MM.1S (cell line): Measurements from ENCODE around the gene RHOC.

Experiments
- DNase-seq: peaks from one replicate; pipeline ENCODE4 v3.0.0-alpha.2; 2015
- H2AFZ ChIP-seq: fragments of 300-600 bp; sonication (generic); 2 replicates; pipeline ENCODE4 v1.6.0; 2016; ENCODE audit warnings: antibody characterized with exemption, low read length
- H3F3A ChIP-seq: fragments of 300-600 bp; sonication (generic); 2 replicates; pipeline ENCODE4 v1.6.1; 2016; ENCODE audit warnings: mild to moderate bottlenecking, antibody characterized with exemption, low read length, moderate library complexity, mixed read lengths; ENCODE audit not compliant: insufficient read depth
- H3K27ac ChIP-seq: fragments of 300-600 bp; sonication (generic); 2 replicates; pipeline ENCODE4 v1.5.1; 2016; ENCODE audit warnings: mild to moderate bottlenecking, low read length
- H3K27me3 ChIP-seq: fragments of 300-600 bp; sonication (generic); replicated peaks from 2 replicates; pipeline ENCODE4 v1.6.0; 2016; ENCODE audit warnings: low read length; ENCODE audit not compliant: insufficient read depth
- H3K36me3 ChIP-seq: fragments of 300-600 bp; sonication (generic); replicated peaks from 2 replicates; pipeline ENCODE4 v1.6.1; 2016; ENCODE audit warnings: mild to moderate bottlenecking, low read length, mixed read lengths; ENCODE audit not compliant: insufficient read depth
- H3K4me1 ChIP-seq: fragments of 300-600 bp; sonication (generic); 2 replicates; pipeline ENCODE4 v1.6.1; 2016; ENCODE audit warnings: low read length, mixed read lengths
- H3K4me2 ChIP-seq: fragments of 300-600 bp; sonication (generic); 2 replicates; pipeline ENCODE4 v1.6.0; 2016; ENCODE audit warnings: low read depth, low read length
- H3K4me3 ChIP-seq: fragments of 300-600 bp; sonication (generic); 2 replicates; pipeline ENCODE4 v1.5.1; 2016; ENCODE audit warnings: low read length, mixed read lengths
- H3K79me2 ChIP-seq: fragments of 300-600 bp; sonication (generic); 2 replicates; pipeline ENCODE4 v1.6.1; 2016; ENCODE audit warnings: mixed run types, low read length, mixed read lengths
- H3K9ac ChIP-seq: fragments of 300-600 bp; sonication (generic); 2 replicates; pipeline ENCODE4 v1.6.1; 2016; ENCODE audit warnings: low read length, mixed read lengths
- H3K9me2 ChIP-seq: fragments of 300-600 bp; sonication (generic); replicated peaks from 2 replicates; pipeline ENCODE4 v1.6.1; 2016; ENCODE audit warnings: mild to moderate bottlenecking, low read length, mixed read lengths; ENCODE audit not compliant: insufficient read depth
- H3K9me3 ChIP-seq: fragments of 300-600 bp; sonication (generic); replicated peaks from 2 replicates; pipeline ENCODE4 v1.6.1; 2016; ENCODE audit warnings: mild to moderate bottlenecking, low read length, mixed read lengths; ENCODE audit not compliant: insufficient read depth
- H4K20me1 ChIP-seq: fragments of 300-600 bp; sonication (generic); 2 replicates; pipeline ENCODE4 v1.6.1; 2016; ENCODE audit warnings: mild to moderate bottlenecking, low read length, moderate library complexity, mixed read lengths; ENCODE audit not compliant: insufficient read depth
- CTCF ChIP-seq: fragments of 300-600 bp; sonication (generic); IDR thresholded peaks from 2 replicates; pipeline ENCODE4 v1.5.1; 2016; ENCODE audit warnings: antibody characterized with exemption, low read length, mixed read lengths
- EZH2 ChIP-seq: fragments of 300-600 bp; sonication (generic); optimal IDR thresholded peaks from 2 replicates; pipeline ENCODE3; 2017; ENCODE audit warnings: low read depth, mild to moderate bottlenecking, antibody characterized with exemption, low read length, mixed read lengths
- EZH2phosphoT487 ChIP-seq: fragments of 300-600 bp; sonication (generic); IDR thresholded peaks from 2 replicates; pipeline ENCODE4 v1.6.1; 2018; ENCODE audit warnings: antibody characterized with exemption, low read length

Gene RHOC

DNA sequence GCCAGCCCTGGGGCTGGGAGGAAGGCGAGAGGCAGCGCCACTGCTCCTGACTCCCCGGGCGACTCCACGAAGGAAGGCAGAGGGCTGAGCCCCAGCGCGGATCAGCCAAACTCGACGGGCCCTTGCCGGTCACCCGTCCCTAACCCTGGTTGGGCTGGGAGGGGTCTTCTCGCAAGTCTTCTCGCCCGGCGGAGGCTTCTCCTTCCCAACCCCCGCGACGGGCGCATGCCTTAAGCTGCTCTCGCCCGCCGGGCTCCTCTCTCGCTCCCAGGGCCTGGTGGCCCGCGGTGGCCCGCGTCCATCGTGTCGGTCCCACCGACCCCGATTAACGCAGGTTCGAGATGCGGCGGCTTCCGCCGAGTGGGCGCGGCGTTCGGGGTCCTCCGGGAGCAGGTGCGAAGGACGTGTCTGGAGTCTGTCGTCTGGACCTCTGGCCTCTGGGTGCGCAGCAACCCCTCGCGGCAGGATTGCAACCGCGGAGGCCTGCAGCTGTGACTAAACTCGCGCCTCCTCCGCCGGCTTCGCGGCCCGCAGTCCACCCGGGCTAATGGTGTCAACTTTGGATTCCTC is 37.2 kb upstream of the RHOC start:
- Histone ChIP-seq H3F3A (no peaks in the 10 kb centered on the region), H3K4me1 (no peaks in the 10 kb centered on the region), H3K27me3 (no peaks in the 10 kb centered on the region), H3K9me3 (no peaks in the 10 kb centered on the region), H4K20me1 (no peaks in the 10 kb centered on the region), H3K9ac (no peak overlapping the region), H3K36me3 (no peaks in the 10 kb centered on the region), H2AFZ (no peak overlapping the region), H3K9me2 (no peaks in the 10 kb centered on the region), H3K4me3 (no peak overlapping the region), H3K79me2 (no peaks in the 10 kb centered on the region), H3K4me2 (no peak overlapping the region), H3K27ac (no peak overlapping the region)
- TF ChIP-seq EZH2 (no peak), EZH2phosphoT487 (no peak), CTCF (no peak)
- no peak for DNase-seq

DNA sequence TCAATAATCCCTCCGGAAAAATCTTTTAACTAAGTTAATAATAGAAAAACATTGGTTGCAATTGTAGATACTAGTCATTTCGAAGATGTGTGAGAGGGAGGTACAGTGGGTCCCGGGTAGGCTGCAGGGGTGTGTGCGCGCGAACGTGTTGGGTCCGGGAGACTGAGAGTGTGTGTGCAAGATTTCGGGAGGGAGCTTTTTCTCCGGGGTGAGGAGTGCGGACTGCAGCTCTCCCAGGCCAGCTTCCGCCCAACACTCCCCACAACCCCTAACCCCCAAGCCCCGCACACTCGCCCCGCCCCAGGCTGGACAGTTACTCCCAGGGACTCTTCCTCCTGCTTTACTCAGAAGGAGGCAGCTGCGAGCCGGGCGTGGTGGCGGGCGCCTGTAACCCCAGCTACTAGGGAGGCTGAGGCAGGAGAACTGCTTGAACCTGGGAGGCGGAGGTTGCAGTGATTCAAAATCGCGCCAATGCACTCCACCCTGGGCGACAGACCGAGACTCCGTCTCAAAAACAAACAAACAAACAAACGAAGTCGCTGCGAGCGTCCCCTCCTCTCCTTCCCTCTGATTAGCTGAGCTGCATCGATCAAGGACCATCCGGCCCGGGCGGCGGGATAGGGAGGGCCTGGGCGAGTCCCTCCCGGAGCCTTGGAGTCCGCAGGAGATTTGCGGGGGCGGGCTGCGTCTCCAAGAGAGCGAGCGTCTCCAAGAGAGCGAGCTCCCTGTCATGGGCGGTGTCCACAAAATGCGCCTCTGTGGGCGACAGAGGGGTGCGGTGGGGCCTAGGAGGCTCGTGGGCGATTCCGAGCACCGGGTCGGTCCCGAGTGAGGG is 36.5 kb upstream of the RHOC start:
- H3K4me3 ChIP-seq: no peak overlapping the region
- no peak overlapping the region for H3K9ac ChIP-seq
- no peak overlapping the region for H3K4me2 ChIP-seq

DNA sequence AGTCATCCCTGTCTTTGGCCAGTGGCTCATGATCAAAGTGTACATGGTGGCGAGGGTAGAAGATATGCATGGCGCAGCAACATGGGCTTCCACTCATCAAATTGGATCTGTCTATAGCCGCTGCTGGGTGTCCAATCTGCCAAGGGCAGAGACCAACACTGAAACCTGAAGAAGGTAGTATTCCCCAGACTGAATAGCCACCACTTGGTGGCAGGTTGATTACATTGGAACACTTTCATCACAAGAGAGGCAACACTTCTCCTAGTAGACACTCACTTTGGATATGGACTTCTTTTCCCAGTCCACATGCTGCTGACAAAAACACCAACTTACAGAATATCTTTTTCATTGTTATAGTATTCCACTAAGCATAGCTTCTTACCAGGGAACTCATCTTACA is 30.6 kb upstream of the RHOC start:
- Histone ChIP-seq H3F3A (no peaks in the 10 kb centered on the region), H4K20me1 (no peaks in the 10 kb centered on the region), H3K9me3 (no peaks in the 10 kb centered on the region), H3K27me3 (no peaks in the 10 kb centered on the region; the same call in 1 of the 2 replicates), H3K4me2 (no peak overlapping the region), H3K9me2 (no peaks in the 10 kb centered on the region), H3K9ac (no peak overlapping the region), H3K4me3 (no peak overlapping the region), H2AFZ (no peak overlapping the region), H3K36me3 (no peaks in the 10 kb centered on the region), H3K27ac (no peak overlapping the region), H3K4me1 (no peaks in the 10 kb centered on the region), H3K79me2 (no peaks in the 10 kb centered on the region)
- TF ChIP-seq EZH2: no peak
- no peak for TF ChIP-seq EZH2phosphoT487
- TF ChIP-seq CTCF: no peak
- no peak for DNase-seq

More for the DNA sequence above, 36.5 kb upstream of the RHOC start:
- Histone ChIP-seq H3K4me1 (no peaks in the 10 kb centered on the region), H3K27ac (no peak overlapping the region), H3K79me2 (no peaks in the 10 kb centered on the region), H3K9me2 (no peaks in the 10 kb centered on the region), H2AFZ (no peak overlapping the region), H4K20me1 (no peaks in the 10 kb centered on the region), H3K36me3 (no peaks in the 10 kb centered on the region), H3F3A (no peaks in the 10 kb centered on the region), H3K9me3 (no peaks in the 10 kb centered on the region), H3K27me3 (no peaks in the 10 kb centered on the region)
- TF ChIP-seq EZH2 (no peak), EZH2phosphoT487 (no peak), CTCF (no peak)
- DNase-seq: no peak
